ENCODE measurements around the gene SPDYC. TPM values are rescaled to one million over a fixed set of nuclear protein-coding genes. Genes with fewer than 3 reads are reported as not detected.

Gene SPDYC
- total RNA-seq, 1 donor from 2014 or later: not detected

Other genes starting within 250 kb of the SPDYC start
- gene PPP2R5B, start 245.5 kb upstream of the SPDYC start, total RNA-seq: 7.0 TPM
- not detected for gene GPHA2, start 234.3 kb upstream of the SPDYC start, total RNA-seq
- not detected for gene MAJIN, start 198.1 kb upstream of the SPDYC start, total RNA-seq
- not detected for gene BATF2, start 173.3 kb upstream of the SPDYC start, total RNA-seq
- 43.9 TPM for gene ARL2, start 156.1 kb upstream of the SPDYC start, total RNA-seq
- gene SNX15, start 142.8 kb upstream of the SPDYC start, total RNA-seq: 12.2 TPM
- 11.3 TPM for gene SAC3D1, start 129.0 kb upstream of the SPDYC start, total RNA-seq
- gene NAALADL1, start 111.7 kb upstream of the SPDYC start, total RNA-seq: 2.7 TPM
- gene CDCA5, start 86.2 kb upstream of the SPDYC start, total RNA-seq: 14.1 TPM
- 25.7 TPM for gene ZFPL1, start 86.0 kb upstream of the SPDYC start, total RNA-seq
- 76.4 TPM for gene VPS51, start 74.0 kb upstream of the SPDYC start, total RNA-seq
- 53.2 TPM for gene TM7SF2, start 58.4 kb upstream of the SPDYC start, total RNA-seq
- gene ZNHIT2, start 52.5 kb upstream of the SPDYC start, total RNA-seq: 9.4 TPM
- gene FAU, start 48.1 kb upstream of the SPDYC start, total RNA-seq: 758 TPM
- 63.9 TPM for gene MRPL49, start 47.9 kb upstream of the SPDYC start, total RNA-seq
- 28.1 TPM for gene SYVN1, start 35.7 kb upstream of the SPDYC start, total RNA-seq
- gene CAPN1, start 11.7 kb downstream of the SPDYC start, total RNA-seq: 510 TPM
- gene POLA2, start 91.7 kb downstream of the SPDYC start, total RNA-seq: 11.2 TPM
- 0.92 TPM for gene CDC42EP2, start 144.6 kb downstream of the SPDYC start, total RNA-seq
- 30.4 TPM for gene DPF2, start 163.6 kb downstream of the SPDYC start, total RNA-seq
- gene TIGD3, start 184.5 kb downstream of the SPDYC start, total RNA-seq: 0.16 TPM
- 3.4 TPM for gene SLC25A45, start 212.4 kb downstream of the SPDYC start, total RNA-seq
- 37.1 TPM for gene FRMD8, start 216.4 kb downstream of the SPDYC start, total RNA-seq